Panc1 (cell line): ENCODE data around the gene LMAN2L. TPM values are rescaled to one million over a fixed set of nuclear protein-coding genes. Genes with fewer than 3 reads are reported as not detected.

Source experiments
- ATAC-seq: fragments of 200-7000 bp; cut with Tn5 transposase; 2 replicates; pipeline ENCODE4 v1.9.1; 2020; ENCODE audit warnings: mild to moderate bottlenecking, moderate library complexity
- BruUV-seq: library from RNA; stranded (reverse); fragments of 400-500 nt; replicated peaks from 2 replicates; lab custom pipeline; 2021; lab: Mats Ljungman, UMichigan
- CTCF ChIA-PET: fragments of 300-600 bp; sonication (Branson Sonifier 250); formaldehyde crosslinking; loops from one replicate; lab custom pipeline; 2022; ENCODE audit warnings: antibody characterized with exemption; lab: Charles Lee
- POLR2A ChIA-PET: fragments of 300-600 bp; sonication (Branson Sonifier 250); formaldehyde crosslinking; loops from one replicate; lab custom pipeline; 2022; ENCODE audit warnings: antibody characterized with exemption; lab: Charles Lee
- DNase-seq: peaks from one replicate; pipeline ENCODE4 v3.0.0-alpha.2; 2010; ENCODE audit warnings: low read depth, low spot score
- H3K27ac ChIP-seq: 2 replicates; pipeline ENCODE4 v1.5.1; 2011; ENCODE audit warnings: mild to moderate bottlenecking, low read length, inconsistent platforms
- H3K27me3 ChIP-seq: fragments of 200-500 bp; sonication (Bioruptor generic); 2 replicates; pipeline ENCODE4 v1.6.0; 2014; ENCODE audit warnings: low read length, inconsistent platforms; ENCODE audit not compliant: control insufficient read depth, insufficient read depth
- H3K36me3 ChIP-seq: fragments of 200-500 bp; sonication (Bioruptor generic); 2 replicates; pipeline ENCODE4 v1.5.1; 2014; ENCODE audit warnings: inconsistent platforms, mild to moderate bottlenecking, low read length, moderate library complexity; ENCODE audit not compliant: control insufficient read depth, insufficient read depth
- H3K4me1 ChIP-seq: 2 replicates; pipeline ENCODE4 v1.5.1; 2011; ENCODE audit warnings: inconsistent platforms, mild to moderate bottlenecking, low read length, moderate library complexity; ENCODE audit not compliant: control insufficient read depth, insufficient read depth
- H3K4me3 ChIP-seq, 2 experiments: 2 replicates each; pipeline ENCODE4 v1.5.1; 2011 to 2012; ENCODE audit warnings: low read depth in 2 of 2, low read length in 2 of 2, mild to moderate bottlenecking in 2 of 2, inconsistent platforms in 1 of 2, moderate library complexity in 1 of 2
- H3K9me3 ChIP-seq: fragments of 200-500 bp; sonication (Bioruptor generic); 2 replicates; pipeline ENCODE4 v1.5.1; 2014; ENCODE audit warnings: low read depth, mild to moderate bottlenecking, inconsistent platforms, low read length, moderate library complexity; ENCODE audit not compliant: control insufficient read depth, insufficient read depth
- POLR2AphosphoS5 ChIP-seq: IDR thresholded peaks from 2 replicates; pipeline ENCODE4 v1.6.1; 2012; ENCODE audit warnings: mild to moderate bottlenecking, low read depth, low read length, moderate library complexity
- SIN3A ChIP-seq: IDR thresholded peaks from 2 replicates; pipeline ENCODE4 v1.6.1; 2012; ENCODE audit warnings: low read depth, mild to moderate bottlenecking, low read length, moderate library complexity, borderline replicate concordance; ENCODE audit not compliant: insufficient read depth
- TCF7L2 ChIP-seq: IDR thresholded peaks from 2 replicates; pipeline ENCODE4 v1.6.1; 2011; ENCODE audit warnings: mild to moderate bottlenecking, low read depth, low read length, inconsistent platforms
- in situ Hi-C: cut with HindIII; loops from 2 replicates; pipeline ENCODE4 v1.10.0; 2016; ENCODE audit warnings: low sequenced_read_pairs, low pct_unique_long_range_greater_than_20kb
- intact Hi-C: fragments of 100-400 bp; cut with micrococcal nuclease; formaldehyde crosslinking; loops from one replicate; pipeline ENCODE4 v1.10.0; 2022; ENCODE audit not compliant: unreplicated experiment
- total RNA-seq: library from RNA; stranded (reverse); gene quantifications from one replicate; pipeline ENCODE4 v1.2.1, GENCODE V29; 2021; ENCODE audit not compliant: unreplicated experiment
- TF ChIP-seq, protein P1 (sequence below): fragments of 450-650 bp; IDR thresholded peaks from 2 replicates; pipeline ENCODE4 v1.5.1; 2017; ENCODE audit warnings: mild to moderate bottlenecking
- TF ChIP-seq, protein P2 (sequence below), 2 experiments: IDR thresholded peaks; 2 replicates each; pipeline ENCODE4 v1.6.1; 2011 to 2012; ENCODE audit warnings: low read depth in 2 of 2, control low read depth in 1 of 2, low read length in 1 of 2, mild to moderate bottlenecking in 1 of 2, moderate library complexity in 1 of 2; ENCODE audit not compliant: insufficient read depth in 1 of 2

LMAN2L gene
- total RNA-seq, 1 experiment from 2014 or later: 31.5 TPM

DNA sequence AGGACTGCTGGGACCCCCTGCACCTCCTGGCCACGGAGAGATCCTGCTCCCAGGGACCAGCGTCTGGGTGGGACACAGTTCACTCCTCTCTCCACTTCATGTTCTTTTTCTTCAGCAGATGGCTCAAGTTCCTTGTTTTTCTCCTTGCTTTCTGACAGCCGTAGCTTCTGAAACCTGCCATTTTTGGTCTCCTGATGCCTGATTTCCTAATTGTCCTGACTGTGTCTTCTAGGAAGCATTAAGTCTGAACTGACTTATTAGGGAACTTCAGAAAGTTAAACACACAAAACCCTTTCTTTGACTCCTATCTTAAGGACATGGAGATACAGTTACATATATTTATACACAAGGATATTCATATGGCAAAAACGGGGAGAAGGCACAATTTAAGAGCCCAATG is 43.5 kb upstream of the LMAN2L start:
- BruUV-seq: no TSS peak
- H3K27me3 ChIP-seq: no peaks in the 10 kb centered on the region
- ATAC-seq (no peak), DNase-seq (no peak)
- H3K36me3 ChIP-seq: no peaks in the 10 kb centered on the region
- intact Hi-C loops (no loop called here), in situ Hi-C loops (no loop called here)
- H3K4me1 ChIP-seq: peaks cover 29% of the 10 kb centered on the region
- TF ChIP-seq POLR2AphosphoS5 (no peak), SIN3A (no peak), TCF7L2 (no peak)
- TF ChIP-seq, protein P1, sequence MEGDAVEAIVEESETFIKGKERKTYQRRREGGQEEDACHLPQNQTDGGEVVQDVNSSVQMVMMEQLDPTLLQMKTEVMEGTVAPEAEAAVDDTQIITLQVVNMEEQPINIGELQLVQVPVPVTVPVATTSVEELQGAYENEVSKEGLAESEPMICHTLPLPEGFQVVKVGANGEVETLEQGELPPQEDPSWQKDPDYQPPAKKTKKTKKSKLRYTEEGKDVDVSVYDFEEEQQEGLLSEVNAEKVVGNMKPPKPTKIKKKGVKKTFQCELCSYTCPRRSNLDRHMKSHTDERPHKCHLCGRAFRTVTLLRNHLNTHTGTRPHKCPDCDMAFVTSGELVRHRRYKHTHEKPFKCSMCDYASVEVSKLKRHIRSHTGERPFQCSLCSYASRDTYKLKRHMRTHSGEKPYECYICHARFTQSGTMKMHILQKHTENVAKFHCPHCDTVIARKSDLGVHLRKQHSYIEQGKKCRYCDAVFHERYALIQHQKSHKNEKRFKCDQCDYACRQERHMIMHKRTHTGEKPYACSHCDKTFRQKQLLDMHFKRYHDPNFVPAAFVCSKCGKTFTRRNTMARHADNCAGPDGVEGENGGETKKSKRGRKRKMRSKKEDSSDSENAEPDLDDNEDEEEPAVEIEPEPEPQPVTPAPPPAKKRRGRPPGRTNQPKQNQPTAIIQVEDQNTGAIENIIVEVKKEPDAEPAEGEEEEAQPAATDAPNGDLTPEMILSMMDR: no peak
- TF ChIP-seq, protein P2, sequence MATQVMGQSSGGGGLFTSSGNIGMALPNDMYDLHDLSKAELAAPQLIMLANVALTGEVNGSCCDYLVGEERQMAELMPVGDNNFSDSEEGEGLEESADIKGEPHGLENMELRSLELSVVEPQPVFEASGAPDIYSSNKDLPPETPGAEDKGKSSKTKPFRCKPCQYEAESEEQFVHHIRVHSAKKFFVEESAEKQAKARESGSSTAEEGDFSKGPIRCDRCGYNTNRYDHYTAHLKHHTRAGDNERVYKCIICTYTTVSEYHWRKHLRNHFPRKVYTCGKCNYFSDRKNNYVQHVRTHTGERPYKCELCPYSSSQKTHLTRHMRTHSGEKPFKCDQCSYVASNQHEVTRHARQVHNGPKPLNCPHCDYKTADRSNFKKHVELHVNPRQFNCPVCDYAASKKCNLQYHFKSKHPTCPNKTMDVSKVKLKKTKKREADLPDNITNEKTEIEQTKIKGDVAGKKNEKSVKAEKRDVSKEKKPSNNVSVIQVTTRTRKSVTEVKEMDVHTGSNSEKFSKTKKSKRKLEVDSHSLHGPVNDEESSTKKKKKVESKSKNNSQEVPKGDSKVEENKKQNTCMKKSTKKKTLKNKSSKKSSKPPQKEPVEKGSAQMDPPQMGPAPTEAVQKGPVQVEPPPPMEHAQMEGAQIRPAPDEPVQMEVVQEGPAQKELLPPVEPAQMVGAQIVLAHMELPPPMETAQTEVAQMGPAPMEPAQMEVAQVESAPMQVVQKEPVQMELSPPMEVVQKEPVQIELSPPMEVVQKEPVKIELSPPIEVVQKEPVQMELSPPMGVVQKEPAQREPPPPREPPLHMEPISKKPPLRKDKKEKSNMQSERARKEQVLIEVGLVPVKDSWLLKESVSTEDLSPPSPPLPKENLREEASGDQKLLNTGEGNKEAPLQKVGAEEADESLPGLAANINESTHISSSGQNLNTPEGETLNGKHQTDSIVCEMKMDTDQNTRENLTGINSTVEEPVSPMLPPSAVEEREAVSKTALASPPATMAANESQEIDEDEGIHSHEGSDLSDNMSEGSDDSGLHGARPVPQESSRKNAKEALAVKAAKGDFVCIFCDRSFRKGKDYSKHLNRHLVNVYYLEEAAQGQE (IDR thresholded peaks at IDR 0.05; ENCODE audit: insufficient read depth in 1 of 2, low read depth in 2 of 2, low read length in 1 of 2): no peak
- CTCF ChIA-PET: no interaction called here
- H3K27ac ChIP-seq: peak overlapping the region; percentile 40; the same call in 1 of the 2 replicates
- H3K9me3 ChIP-seq: no peaks in the 10 kb centered on the region
- POLR2A ChIA-PET: no interaction called here
- no peak overlapping the region for H3K4me3 ChIP-seq

DNA sequence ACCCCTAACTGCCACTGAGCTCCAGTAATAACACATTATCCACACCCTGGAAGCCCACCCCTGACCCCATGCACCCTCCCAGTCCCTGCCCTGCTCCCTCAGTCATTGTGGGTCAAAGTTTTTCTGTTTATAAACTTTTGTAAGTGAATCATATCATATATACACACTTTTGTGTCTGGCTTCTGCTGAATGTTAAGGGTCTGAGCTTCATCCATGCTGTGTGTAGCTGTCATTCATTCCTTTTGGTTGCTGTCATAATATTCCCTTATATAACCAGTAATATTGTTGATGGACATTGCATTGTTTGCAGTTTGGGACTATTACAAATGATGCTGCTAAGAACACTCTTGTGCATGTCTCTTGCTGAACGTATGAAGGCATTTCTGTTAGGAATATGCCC is 35.3 kb upstream of the LMAN2L start:
- H3K4me1 ChIP-seq: peaks cover 24% of the 10 kb centered on the region
- H3K9me3 ChIP-seq: no peaks in the 10 kb centered on the region
- no peaks in the 10 kb centered on the region for H3K36me3 ChIP-seq
- H3K27me3 ChIP-seq: no peaks in the 10 kb centered on the region
- ChIA-PET CTCF (interaction anchor here (0.5 to 0.7 kb wide), 2 partner anchors 17 to 82 kb away, joined by 3 to 12 read pairs; no protein-coding TSS in a partner anchor), POLR2A (interaction anchor here (0.6 kb wide), 1 partner anchor 38 kb away, joined by 3 read pairs; no protein-coding TSS in a partner anchor)
- DNase-seq: no peak
- ATAC-seq: no peak
- in situ Hi-C loops (no loop called here), intact Hi-C loops (no loop called here)
- H3K27ac ChIP-seq: no peak overlapping the region
- no TSS peak for BruUV-seq
- H3K4me3 ChIP-seq: no peak overlapping the region
- TF ChIP-seq TCF7L2 (no peak), SIN3A (no peak), POLR2AphosphoS5 (no peak)
- TF ChIP-seq, protein P2 (IDR thresholded peaks at IDR 0.05; ENCODE audit: insufficient read depth in 1 of 2, low read depth in 2 of 2, low read length in 1 of 2): no peak
- TF ChIP-seq, protein P1: no peak
